NT2/D1 (cell line): ENCODE results near the gene DCLK1.

Experiments
- YY1 ChIP-seq: IDR thresholded peaks from 2 replicates; pipeline ENCODE4 v1.6.1; 2011; ENCODE audit not compliant: insufficient read length, insufficient read depth
- ZNF274 ChIP-seq: IDR thresholded peaks from 2 replicates; pipeline ENCODE4 v1.6.1; 2011; ENCODE audit warnings: mild to moderate bottlenecking, low read depth, low read length

- no peak for TF ChIP-seq YY1
- no peak for TF ChIP-seq ZNF274
Observed at GRCh38 chr13:36163286-36163685, 32.1 kb upstream of the DCLK1 start.
